ENCODE results near the gene IL15RA.

- TF ChIP-seq EZH2phosphoT487 (IDR thresholded peaks at IDR 0.05; ENCODE audit: borderline replicate concordance, low read length): no peak
- TF ChIP-seq EZH2 (IDR thresholded peaks at IDR 0.05; ENCODE audit: low read length, unreplicated experiment): no peak
- TF ChIP-seq CTCF (conservative IDR thresholded peaks at IDR 0.05; ENCODE audit: low read depth, low read length): no peak
Measured at GRCh38 chr10:5985029-5985428, 7.7 kb upstream of the IL15RA start.

All from PC-3 (cell line).